Measurements from ENCODE around the gene ABCA7. TPM values are rescaled to one million over a fixed set of nuclear protein-coding genes. Genes with fewer than 3 reads are reported as not detected.
A peak's percentile ranks its signal among the peaks of the same experiment; 100 is the strongest.

ABCA7 gene
- total RNA-seq, 4 donors from 2014 or later, result 6.0 to 20.0 (median 15.0) TPM

GRCh38 chr19:1001538-1002166, 38.3 kb upstream of the ABCA7 start:
- Histone ChIP-seq H3K9me3 (no peaks in the 10 kb centered on the region), H3K4me3 (no peak overlapping the region), H3K36me3 (no peaks in the 10 kb centered on the region), H3K27me3 (peaks cover 54 to 67% (median 54%) of the 10 kb centered on the region in 3 donors), H3K4me1 (no peaks in the 10 kb centered on the region), H3K27ac (no peak overlapping the region)
- TF ChIP-seq CTCF (IDR thresholded peaks at IDR 0.05 in 4 of 5, conservative IDR thresholded peaks at IDR 0.05 in 1 of 5) (peak; percentile 82 to 92 (median 85)), POLR2A (IDR thresholded peaks at IDR 0.05) (no peak)
- DNase-seq, result no peak
- intact Hi-C loops (cut with DNase I; ENCODE audit: low total_unique reads), result loop anchor here (2.0 kb wide), 1 partner anchor 231 kb away; no protein-coding TSS in a partner anchor
- peak; percentile 46 to 58 for ATAC-seq
- in situ Hi-C loops (cut with MboI; ENCODE audit: low sequenced_read_pairs in 4 of 4), result no loop called here

GRCh38 chr19:1002600-1002999, 37.3 kb upstream of the ABCA7 start:
- H3K4me3 ChIP-seq, result no peak overlapping the region
- no peak overlapping the region for H3K27ac ChIP-seq
- H3K9me3 ChIP-seq, result no peaks in the 10 kb centered on the region
- intact Hi-C loops (cut with DNase I; ENCODE audit: low total_unique reads), result no loop called here
- H3K27me3 ChIP-seq, result peaks cover 44 to 58% (median 44%) of the 10 kb centered on the region in 3 donors
- in situ Hi-C loops (cut with MboI; ENCODE audit: low sequenced_read_pairs in 4 of 4), result no loop called here
- H3K36me3 ChIP-seq, result no peaks in the 10 kb centered on the region
- ATAC-seq (no peak), DNase-seq (no peak)
- H3K4me1 ChIP-seq, result no peaks in the 10 kb centered on the region
- no peak for TF ChIP-seq CTCF (IDR thresholded peaks at IDR 0.05 in 4 of 5, conservative IDR thresholded peaks at IDR 0.05 in 1 of 5)
- no peak for TF ChIP-seq POLR2A (IDR thresholded peaks at IDR 0.05)

GRCh38 chr19:1003283-1003682, 36.6 kb upstream of the ABCA7 start:
- ATAC-seq (no peak), DNase-seq (no peak)
- Histone ChIP-seq H3K4me1 (no peaks in the 10 kb centered on the region), H3K27ac (no peak overlapping the region), H3K9me3 (no peaks in the 10 kb centered on the region), H3K27me3 (peaks cover 37 to 51% (median 38%) of the 10 kb centered on the region in 3 donors), H3K4me3 (no peak overlapping the region), H3K36me3 (no peaks in the 10 kb centered on the region)
- no peak for TF ChIP-seq POLR2A (IDR thresholded peaks at IDR 0.05)
- TF ChIP-seq CTCF (IDR thresholded peaks at IDR 0.05 in 4 of 5, conservative IDR thresholded peaks at IDR 0.05 in 1 of 5), result no peak
- in situ Hi-C loops (cut with MboI; ENCODE audit: low sequenced_read_pairs in 4 of 4), result no loop called here
- intact Hi-C loops (cut with DNase I; ENCODE audit: low total_unique reads), result no loop called here

GRCh38 chr19:1004204-1004802, 35.6 kb upstream of the ABCA7 start:
- H3K27ac ChIP-seq, result no peak overlapping the region
- no peak for DNase-seq
- no peaks in the 10 kb centered on the region for H3K4me1 ChIP-seq
- in situ Hi-C loops (cut with MboI; ENCODE audit: low sequenced_read_pairs in 4 of 4), result no loop called here
- no peaks in the 10 kb centered on the region for H3K36me3 ChIP-seq
- H3K27me3 ChIP-seq, result peaks cover 27 to 41% (median 28%) of the 10 kb centered on the region in 3 donors
- H3K4me3 ChIP-seq, result no peak overlapping the region
- intact Hi-C loops (cut with DNase I; ENCODE audit: low total_unique reads), result no loop called here
- H3K9me3 ChIP-seq, result no peaks in the 10 kb centered on the region
- TF ChIP-seq POLR2A (IDR thresholded peaks at IDR 0.05), result no peak
- TF ChIP-seq CTCF (IDR thresholded peaks at IDR 0.05 in 4 of 5, conservative IDR thresholded peaks at IDR 0.05 in 1 of 5), result no peak
- no peak for ATAC-seq
